Activated CD4-positive, CD25-positive, alpha-beta regulatory T cell (primary cell): ENCODE measurements around the gene BRAT1.

Source experiments
- DNase-seq, 4 experiments: peaks; one replicate each; lab custom pipeline; 2025; lab: John Stamatoyannopoulos, UW

Gene BRAT1

GRCh38 chr7:2495418-2496299 lies 59.7 kb downstream of the BRAT1 start:
- no peak for DNase-seq

GRCh38 chr7:2494191-2495130 lies 60.9 kb downstream of the BRAT1 start:
- no peak for DNase-seq

- no peak for DNase-seq
Measured at GRCh38 chr7:2493205-2494164, 61.8 kb downstream of the BRAT1 start.

- DNase-seq: no peak
Measured at GRCh38 chr7:2492038-2492437, 63.3 kb downstream of the BRAT1 start.

GRCh38 chr7:2490181-2490651 lies 65.1 kb downstream of the BRAT1 start:
- no peak for DNase-seq

GRCh38 chr7:2488681-2489080 lies 66.6 kb downstream of the BRAT1 start:
- DNase-seq: no peak

- DNase-seq: no peak
Measured at GRCh38 chr7:2488272-2488645, 67.1 kb downstream of the BRAT1 start.
